ENCODE measurements around the gene TRAF3IP1. TPM values are rescaled to one million over a fixed set of nuclear protein-coding genes. Genes with fewer than 3 reads are reported as not detected.
"Not testable (repeated sequence)": the region's sequence is repeated elsewhere in the genome, so short reads cannot be mapped to it uniquely, and the experiment has no call there.

Gene TRAF3IP1
- total RNA-seq, 1 donor from 2014 or later: 22.4 TPM

- no peak for DNase-seq (ENCODE audit: low spot score)
Measured at GRCh38 chr2:238380785-238381184, 60.5 kb downstream of the TRAF3IP1 start.

GRCh38 chr2:238381341-238382115 lies 61.2 kb downstream of the TRAF3IP1 start:
- DNase-seq (ENCODE audit: low spot score): no peak

GRCh38 chr2:238382381-238382781 lies 62.1 kb downstream of the TRAF3IP1 start:
- no peak for DNase-seq (ENCODE audit: low spot score)

- DNase-seq (ENCODE audit: low spot score): no peak
Measured at GRCh38 chr2:238383135-238383534, 62.8 kb downstream of the TRAF3IP1 start.

GRCh38 chr2:238383743-238384380 lies 63.5 kb downstream of the TRAF3IP1 start:
- DNase-seq (ENCODE audit: low spot score): no peak

GRCh38 chr2:238387332-238387731 lies 67.0 kb downstream of the TRAF3IP1 start:
- no peak for DNase-seq (ENCODE audit: low spot score)

- DNase-seq (ENCODE audit: low spot score): no peak
Measured at GRCh38 chr2:238388794-238389193, 68.5 kb downstream of the TRAF3IP1 start.

GRCh38 chr2:238389988-238390589 lies 69.8 kb downstream of the TRAF3IP1 start:
- peak; percentile 65 for DNase-seq (ENCODE audit: low spot score)

GRCh38 chr2:238391042-238391689 lies 70.8 kb downstream of the TRAF3IP1 start:
- DNase-seq (ENCODE audit: low spot score): no peak

- no peak for DNase-seq (ENCODE audit: low spot score)
Measured at GRCh38 chr2:238396663-238397062, 76.3 kb downstream of the TRAF3IP1 start.

- DNase-seq (ENCODE audit: low spot score): no peak
Measured at GRCh38 chr2:238397356-238397755, 77.0 kb downstream of the TRAF3IP1 start.

- DNase-seq (ENCODE audit: low spot score): no peak
Measured at GRCh38 chr2:238398577-238398976, 78.3 kb downstream of the TRAF3IP1 start.

GRCh38 chr2:238399094-238399493 lies 78.8 kb downstream of the TRAF3IP1 start:
- DNase-seq (ENCODE audit: low spot score): no peak

GRCh38 chr2:238401551-238401950 lies 81.2 kb downstream of the TRAF3IP1 start:
- no peak for DNase-seq (ENCODE audit: low spot score)

GRCh38 chr2:238403632-238404405 lies 83.5 kb downstream of the TRAF3IP1 start:
- no peak for DNase-seq (ENCODE audit: low spot score)

- no peak for DNase-seq (ENCODE audit: low spot score)
Measured at GRCh38 chr2:238404406-238405216, 84.3 kb downstream of the TRAF3IP1 start.

GRCh38 chr2:238405217-238405555 lies 84.9 kb downstream of the TRAF3IP1 start:
- DNase-seq (ENCODE audit: low spot score): not testable (repeated sequence)

GRCh38 chr2:238406221-238406997 lies 86.1 kb downstream of the TRAF3IP1 start:
- no peak for DNase-seq (ENCODE audit: low spot score)

- no peak for DNase-seq (ENCODE audit: low spot score)
Measured at GRCh38 chr2:238406998-238407285, 86.6 kb downstream of the TRAF3IP1 start.

GRCh38 chr2:238407566-238407965 lies 87.2 kb downstream of the TRAF3IP1 start:
- DNase-seq (ENCODE audit: low spot score): no peak

Measured in ureter (tissue), 1 donor.